ENCODE results near the gene REXO5. TPM values are rescaled to one million over a fixed set of nuclear protein-coding genes. Genes with fewer than 3 reads are reported as not detected.
"Not testable (repeated sequence)": the region's sequence is repeated elsewhere in the genome, so short reads cannot be mapped to it uniquely, and the experiment has no call there.

REXO5 gene
- 10.2 TPM for total RNA-seq

GRCh38 chr16:20806168-20807050, at the start of gene REXO5, which contains the start of gene ERI2:
Gene REXO5 (plus strand): TSS chr16:20806527. CDS start chr16:20806954, 427 bp downstream.
Gene ERI2 (minus strand): TSS chr16:20806472. CDS start chr16:20806430, 42 bp downstream.
- DNase-seq: peak; percentile 98

GRCh38 chr16:20760346-20760745, 46.0 kb upstream of the REXO5 start:
- DNase-seq: no peak

- DNase-seq: no peak
Measured at GRCh38 chr16:20761175-20761574, 45.2 kb upstream of the REXO5 start.

GRCh38 chr16:20762404-20763123, 43.8 kb upstream of the REXO5 start:
- no peak for DNase-seq

- peak; percentile 86 for DNase-seq
Measured at GRCh38 chr16:20763461-20764232, 42.7 kb upstream of the REXO5 start, which contains the start of gene ACSM3. Gene ACSM3 (plus strand): TSS chr16:20764014. CDS start chr16:20770035, 6,021 bp downstream.

- DNase-seq: not testable (repeated sequence)
Measured at GRCh38 chr16:20764448-20764847, 41.9 kb upstream of the REXO5 start.

GRCh38 chr16:20765732-20766131, 40.6 kb upstream of the REXO5 start:
- DNase-seq: no peak

- no peak for DNase-seq
Measured at GRCh38 chr16:20766294-20766693, 40.0 kb upstream of the REXO5 start.

- DNase-seq: no peak
Measured at GRCh38 chr16:20767577-20767976, 38.8 kb upstream of the REXO5 start.

- no peak for DNase-seq
Measured at GRCh38 chr16:20768121-20768520, 38.2 kb upstream of the REXO5 start.

- no peak for DNase-seq
Measured at GRCh38 chr16:20768818-20769217, 37.5 kb upstream of the REXO5 start.

- no peak for DNase-seq
Measured at GRCh38 chr16:20773679-20774078, 32.6 kb upstream of the REXO5 start.

GRCh38 chr16:20774703-20775362, 31.5 kb upstream of the REXO5 start:
- peak; percentile 11 for DNase-seq

- no peak for DNase-seq
Measured at GRCh38 chr16:20781697-20782096, 24.6 kb upstream of the REXO5 start.

- DNase-seq: no peak
Measured at GRCh38 chr16:20782470-20782869, 23.9 kb upstream of the REXO5 start.

GRCh38 chr16:20784204-20784603, 22.1 kb upstream of the REXO5 start:
- no peak for DNase-seq

GRCh38 chr16:20789130-20789529, 17.2 kb upstream of the REXO5 start:
- no peak for DNase-seq

- no peak for DNase-seq
Measured at GRCh38 chr16:20791923-20792612, 14.3 kb upstream of the REXO5 start.

GRCh38 chr16:20798364-20798763, 8.0 kb upstream of the REXO5 start:
- no peak for DNase-seq

GRCh38 chr16:20799599-20799998, 6.7 kb upstream of the REXO5 start:
- peak; percentile 11 for DNase-seq

GRCh38 chr16:20801278-20801677, 5.0 kb upstream of the REXO5 start:
- DNase-seq: no peak

Data from tongue (tissue), 2 donors.